HG03159 (cell line): ENCODE results near the gene STK26.
"Not testable (repeated sequence)": the region's sequence is repeated elsewhere in the genome, so short reads cannot be mapped to it uniquely, and the experiment has no call there.

Source experiments
- ATAC-seq: cut with Tn5 transposase; IDR thresholded peaks from one replicate; pipeline ENCODE4 v1.9.1; 2021; ENCODE audit warnings: mild to moderate bottlenecking, moderate library complexity; ENCODE audit not compliant: unreplicated experiment

Gene STK26

GRCh38 chrX:132092439-132093065 is 69.5 kb downstream of the STK26 start:
- peak; percentile 86 for ATAC-seq

- no peak for ATAC-seq
Measured at GRCh38 chrX:132093239-132093860, 70.2 kb downstream of the STK26 start.

GRCh38 chrX:132094164-132094563 is 71.1 kb downstream of the STK26 start:
- ATAC-seq: no peak

- ATAC-seq: not testable (repeated sequence)
Measured at GRCh38 chrX:132098704-132099103, 75.6 kb downstream of the STK26 start.

- ATAC-seq: no peak
Measured at GRCh38 chrX:132101206-132101605, 78.1 kb downstream of the STK26 start.

GRCh38 chrX:132101799-132102198 is 78.7 kb downstream of the STK26 start:
- ATAC-seq: no peak

GRCh38 chrX:132107291-132107690 is 84.2 kb downstream of the STK26 start:
- no peak for ATAC-seq

GRCh38 chrX:132114607-132115006 is 91.5 kb downstream of the STK26 start:
- ATAC-seq: no peak

GRCh38 chrX:132115792-132116191 is 92.7 kb downstream of the STK26 start:
- no peak for ATAC-seq

- no peak for ATAC-seq
Measured at GRCh38 chrX:132118358-132118757, 95.3 kb downstream of the STK26 start.

- ATAC-seq: no peak
Measured at GRCh38 chrX:132119283-132119682, 96.2 kb downstream of the STK26 start.

- ATAC-seq: no peak
Measured at GRCh38 chrX:132119821-132120515, 96.9 kb downstream of the STK26 start.

- ATAC-seq: no peak
Measured at GRCh38 chrX:132120913-132121312, 97.8 kb downstream of the STK26 start.
